ENCODE measurements around the gene BRD2. TPM values are rescaled to one million over a fixed set of nuclear protein-coding genes. Genes with fewer than 3 reads are reported as not detected.
A peak's percentile ranks its signal among the peaks of the same experiment; 100 is the strongest.

Gene BRD2
- total RNA-seq, 1 experiment from 2014 or later = 171 TPM

- Histone ChIP-seq H3K27me3 (ENCODE audit: low read length) (no peaks in the 10 kb centered on the region), H3K27ac (ENCODE audit: low read length) (peak overlapping the region; percentile 99), H3K9me2 (replicated peaks; ENCODE audit: low read length) (no peaks in the 10 kb centered on the region), H3F3A (ENCODE audit: low read length, unreplicated experiment) (no peaks in the 10 kb centered on the region), H3K4me1 (ENCODE audit: insufficient read depth, low read length) (peaks cover 38% of the 10 kb centered on the region), H2AFZ (ENCODE audit: low read length) (peak overlapping the region; percentile 96), H3K9me3 (ENCODE audit: low read length) (no peaks in the 10 kb centered on the region), H3K4me3 (ENCODE audit: low read length) (peak overlapping the region; percentile 83), H3K79me2 (ENCODE audit: low read length) (peaks cover 42% of the 10 kb centered on the region), H3K4me2 (ENCODE audit: low read length) (peak overlapping the region; percentile 91), H4K20me1 (ENCODE audit: low read length) (peaks cover 3% of the 10 kb centered on the region), H3K9ac (ENCODE audit: low read length) (peak overlapping the region; percentile 98), H3K36me3 (ENCODE audit: low read depth, low read length) (peaks cover 3% of the 10 kb centered on the region)
- TF ChIP-seq CTCF (conservative IDR thresholded peaks at IDR 0.05; ENCODE audit: low read depth, low read length) (peak; percentile 77), EZH2phosphoT487 (IDR thresholded peaks at IDR 0.05; ENCODE audit: borderline replicate concordance, low read length) (no peak), EZH2 (IDR thresholded peaks at IDR 0.05; ENCODE audit: low read length, unreplicated experiment) (no peak)
- peak; percentile 64 for DNase-seq
- no peak for ATAC-seq
- no TSS peak for BruUV-seq (replicated peaks)
- intact Hi-C loops (cut with micrococcal nuclease) = loop anchor here (1.0 kb wide), 2 partner anchors 14 to 17 kb away; partner anchors contain the start of gene HLA-DMA
- ChIA-PET CTCF (interaction anchor here (1.0 to 1.2 kb wide), 2 partner anchors 13 to 17 kb away, joined by 4 to 5 read pairs; no protein-coding TSS in a partner anchor), POLR2A (ENCODE audit: unreplicated experiment) (interaction anchor here (0.7 kb wide), 1 partner anchor 670 kb away, joined by 4 read pairs; no protein-coding TSS in a partner anchor)
These were observed 973 bp upstream of the BRD2 start for GRCh38 chr6:32967151-32968091.

DNA sequence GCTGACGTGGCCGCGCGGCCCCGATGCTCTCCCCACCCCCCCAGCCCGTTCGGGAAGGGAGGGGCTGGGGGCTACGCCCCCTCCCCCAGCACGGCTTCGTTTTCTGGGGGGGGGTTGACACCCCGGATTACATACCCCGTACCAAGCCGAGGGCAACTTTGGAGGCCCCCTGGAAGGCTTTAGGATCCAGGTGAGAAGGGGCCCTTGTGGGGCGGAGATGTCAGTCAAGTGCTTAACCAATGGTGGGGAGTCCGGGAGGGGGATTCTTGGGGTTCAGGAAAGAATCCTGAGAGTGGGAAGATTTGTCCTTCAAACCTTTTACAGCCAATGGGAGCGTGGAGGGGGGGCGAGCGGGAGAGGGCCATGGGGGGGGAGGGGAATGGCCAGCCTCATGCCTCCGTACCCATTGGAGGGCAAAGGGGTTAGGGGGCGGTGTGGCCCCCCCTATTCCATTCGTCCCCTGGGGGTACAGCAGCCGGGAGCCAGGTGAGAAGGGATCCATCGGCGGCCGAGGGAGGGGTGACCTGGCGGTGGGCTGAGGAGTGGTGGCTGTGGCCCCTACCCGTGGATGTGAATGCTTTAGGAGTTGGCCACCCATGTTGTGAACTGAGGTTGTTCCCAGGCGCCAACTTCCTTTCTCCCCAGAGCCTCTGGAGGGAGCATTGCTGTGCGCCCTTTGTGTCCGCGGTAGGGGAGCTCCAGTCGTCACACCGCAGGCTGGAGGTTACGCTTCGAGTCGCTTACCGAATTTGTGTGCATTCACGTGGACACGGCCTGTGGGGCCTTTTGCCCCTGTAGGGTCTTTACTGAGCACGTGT lies 682 bp downstream of the BRD2 start:
- Histone ChIP-seq H4K20me1 (ENCODE audit: low read length) (peaks cover 20% of the 10 kb centered on the region), H3K27me3 (ENCODE audit: low read length) (no peaks in the 10 kb centered on the region), H3K4me3 (ENCODE audit: low read length) (peak overlapping the region; percentile 83), H3F3A (ENCODE audit: low read length, unreplicated experiment) (no peaks in the 10 kb centered on the region), H2AFZ (ENCODE audit: low read length) (no peak overlapping the region), H3K27ac (ENCODE audit: low read length) (peak overlapping the region; percentile 99), H3K9me3 (ENCODE audit: low read length) (no peaks in the 10 kb centered on the region), H3K9ac (ENCODE audit: low read length) (peak overlapping the region; percentile 98), H3K4me2 (ENCODE audit: low read length) (peak overlapping the region; percentile 91), H3K9me2 (replicated peaks; ENCODE audit: low read length) (no peaks in the 10 kb centered on the region), H3K4me1 (ENCODE audit: insufficient read depth, low read length) (peaks cover 38% of the 10 kb centered on the region), H3K79me2 (ENCODE audit: low read length) (peaks cover 59% of the 10 kb centered on the region), H3K36me3 (ENCODE audit: low read depth, low read length) (peaks cover 20% of the 10 kb centered on the region)
- no peak for TF ChIP-seq EZH2phosphoT487 (IDR thresholded peaks at IDR 0.05; ENCODE audit: borderline replicate concordance, low read length)
- TF ChIP-seq EZH2 (IDR thresholded peaks at IDR 0.05; ENCODE audit: low read length, unreplicated experiment) = no peak
- TF ChIP-seq CTCF (conservative IDR thresholded peaks at IDR 0.05; ENCODE audit: low read depth, low read length) = 0 out of 2 replicates have a peak, but pooled peaks have one; percentile 14
- ChIA-PET POLR2A (ENCODE audit: unreplicated experiment) (interaction anchor here (0.5 to 0.6 kb wide), 3 partner anchors 14 to 773 kb away, joined by 3 to 9 read pairs (median 3); no protein-coding TSS in a partner anchor), CTCF (interaction anchor here (0.7 to 1.0 kb wide), 2 partner anchors 15 to 693 kb away, joined by 3 to 4 read pairs; no protein-coding TSS in a partner anchor)
- peak; percentile 73 for DNase-seq
- BruUV-seq (replicated peaks) = no TSS peak
- intact Hi-C loops (cut with micrococcal nuclease) = loop anchor here (1.0 kb wide), 1 partner anchor 16 kb away; the partner anchor contains the start of gene HLA-DMA
- peak; percentile 2 for ATAC-seq
